Neural cell (in vitro differentiated cells): Measurements from ENCODE around the gene ALDOA. TPM values are rescaled to one million over a fixed set of nuclear protein-coding genes. Genes with fewer than 3 reads are reported as not detected.

ENCODE experiments used
- H2AFZ ChIP-seq: fragments of 200-600, 300-800 bp; sonication (generic), shearing (Covaris generic); 2 replicates; pipeline ENCODE4 v1.6.0; 2014; ENCODE audit warnings: low read depth, mild to moderate bottlenecking, antibody characterized with exemption, low read length, moderate library complexity
- H3F3A ChIP-seq: fragments of 200-600 bp; shearing (Covaris generic); 2 replicates; pipeline ENCODE4 v1.6.1; 2016; ENCODE audit warnings: mild to moderate bottlenecking, moderate library complexity, mixed read lengths, antibody characterized with exemption, low read length; ENCODE audit not compliant: insufficient read depth, poor library complexity, severe bottlenecking
- H3K27ac ChIP-seq: fragments of 200-600, 300-800 bp; sonication (generic), shearing (Covaris generic); 2 replicates; pipeline ENCODE4 v1.5.1; 2014; ENCODE audit warnings: mild to moderate bottlenecking, low read length, moderate library complexity
- H3K27me3 ChIP-seq: fragments of 300-800, 200-600 bp; sonication (generic), shearing (Covaris generic); 2 replicates; pipeline ENCODE4 v1.6.0; 2014; ENCODE audit warnings: mild to moderate bottlenecking, low read depth, low read length, moderate library complexity; ENCODE audit not compliant: insufficient read depth
- H3K36me3 ChIP-seq: fragments of 300-800, 200-600 bp; sonication (generic), shearing (Covaris generic); 2 replicates; pipeline ENCODE4 v1.5.1; 2014; ENCODE audit warnings: mild to moderate bottlenecking, antibody characterized with exemption, low read length, moderate library complexity; ENCODE audit not compliant: insufficient read depth
- H3K4me2 ChIP-seq: fragments of 300-800, 200-600 bp; sonication (generic), shearing (Covaris generic); 2 replicates; pipeline ENCODE4 v1.6.0; 2014; ENCODE audit warnings: mild to moderate bottlenecking, low read length
- H3K4me3 ChIP-seq: fragments of 300-800, 200-600 bp; sonication (generic), shearing (Covaris generic); 2 replicates; pipeline ENCODE4 v1.5.1; 2014; ENCODE audit warnings: mild to moderate bottlenecking, low read length, moderate library complexity
- H3K79me2 ChIP-seq: fragments of 200-600 bp; shearing (Covaris generic); replicated peaks from 2 replicates; pipeline ENCODE4 v1.6.0; 2014; ENCODE audit warnings: mild to moderate bottlenecking, low read length, moderate library complexity; ENCODE audit not compliant: insufficient read depth
- H3K9ac ChIP-seq: fragments of 300-800, 200-600 bp; sonication (generic), shearing (Covaris generic); 2 replicates; pipeline ENCODE4 v1.6.1; 2016; ENCODE audit warnings: mild to moderate bottlenecking, low read length, mixed read lengths
- H3K9me2 ChIP-seq: fragments of 200-600 bp; shearing (Covaris generic); 2 replicates; pipeline ENCODE4 v1.6.1; 2016; ENCODE audit warnings: mild to moderate bottlenecking, low read length, mixed read lengths; ENCODE audit not compliant: insufficient read depth
- H3K9me3 ChIP-seq: fragments of 200-600, 300-800 bp; sonication (generic), shearing (Covaris generic); 2 replicates; pipeline ENCODE4 v1.6.1; 2016; ENCODE audit warnings: mild to moderate bottlenecking, mixed run types, low read length, moderate library complexity, mixed read lengths
- H4K20me1 ChIP-seq: fragments of 200-600 bp; shearing (Covaris generic); 2 replicates; pipeline ENCODE4 v1.6.1; 2016; ENCODE audit warnings: mild to moderate bottlenecking, mixed run types; ENCODE audit not compliant: insufficient read depth
- CTCF ChIP-seq: fragments of 450-650 bp; IDR thresholded peaks from 2 replicates; pipeline ENCODE4 v1.5.1; 2014; ENCODE audit warnings: antibody characterized with exemption, mild to moderate bottlenecking, moderate library complexity; ENCODE audit not compliant: poor library complexity, severe bottlenecking
- EP300 ChIP-seq: fragments of 450-650 bp; conservative IDR thresholded peaks from 2 replicates; pipeline ENCODE4 v1.6.1; 2014; ENCODE audit warnings: antibody characterized with exemption, mild to moderate bottlenecking, moderate library complexity; ENCODE audit not compliant: poor library complexity, severe bottlenecking
- EZH2 ChIP-seq: fragments of 200-600, 300-800 bp; shearing (Covaris generic), sonication (generic); IDR thresholded peaks from 2 replicates; pipeline ENCODE4 v1.6.1; 2014; ENCODE audit warnings: antibody characterized with exemption, low read length, borderline replicate concordance, mild to moderate bottlenecking; ENCODE audit not compliant: insufficient read depth, poor library complexity, severe bottlenecking
- MXI1 ChIP-seq: fragments of 450-650 bp; conservative IDR thresholded peaks from 2 replicates; pipeline ENCODE4 v1.6.1; 2014; ENCODE audit warnings: antibody characterized with exemption, mild to moderate bottlenecking; ENCODE audit not compliant: poor library complexity, severe bottlenecking
- POLR2AphosphoS5 ChIP-seq: IDR thresholded peaks from 2 replicates; pipeline ENCODE4 v1.6.1; 2012
- RAD21 ChIP-seq: fragments of 450-650 bp; conservative IDR thresholded peaks from 2 replicates; pipeline ENCODE4 v1.6.1; 2014; ENCODE audit warnings: antibody characterized with exemption, mild to moderate bottlenecking, moderate library complexity
- REST ChIP-seq: IDR thresholded peaks from 2 replicates; pipeline ENCODE4 v1.6.1; 2012; ENCODE audit warnings: borderline replicate concordance
- SMC3 ChIP-seq: fragments of 450-650 bp; conservative IDR thresholded peaks from 2 replicates; pipeline ENCODE4 v1.6.1; 2014; ENCODE audit warnings: antibody characterized with exemption, mild to moderate bottlenecking, moderate library complexity; ENCODE audit not compliant: poor library complexity
- TAF1 ChIP-seq: IDR thresholded peaks from 2 replicates; pipeline ENCODE4 v1.6.1; 2012; ENCODE audit warnings: low read depth
- polyA plus RNA-seq: library from polyadenylated mRNA; depleted of rRNA; stranded (reverse); fragments of >200 nt; gene quantifications from 2 replicates; pipeline ENCODE4 v1.2.3, GENCODE V29; 2014

ALDOA gene
- polyA plus RNA-seq, 1 donor from 2014 or later: 59.3 TPM

- Histone ChIP-seq H3K27ac (peak overlapping the region; percentile 24), H3K4me3 (peak overlapping the region; percentile 95), H3K9me2 (no peaks in the 10 kb centered on the region), H2AFZ (peak overlapping the region; percentile 56), H3K36me3 (no peaks in the 10 kb centered on the region), H3K27me3 (no peaks in the 10 kb centered on the region), H3K4me2 (peak overlapping the region; percentile 100), H4K20me1 (no peaks in the 10 kb centered on the region), H3K79me2 (peaks cover 10% of the 10 kb centered on the region), H3K9ac (peak overlapping the region; percentile 79), H3F3A (no peaks in the 10 kb centered on the region), H3K9me3 (no peaks in the 10 kb centered on the region)
- TF ChIP-seq SMC3: peak; percentile 18
- TF ChIP-seq EZH2: no peak
- TF ChIP-seq MXI1: peak; percentile 76
- TF ChIP-seq POLR2AphosphoS5: peak; percentile 53
- TF ChIP-seq RAD21: no peak
- TF ChIP-seq REST: peak; percentile 53
- TF ChIP-seq CTCF: no peak
- TF ChIP-seq EP300: peak; percentile 64
- TF ChIP-seq TAF1: no peak
Measured at GRCh38 chr16:30052671-30053372, 12.7 kb upstream of the ALDOA start.

- peak overlapping the region; percentile 24 for H3K27ac ChIP-seq
- peak overlapping the region; percentile 100 for H3K4me2 ChIP-seq
- no peak for TF ChIP-seq CTCF
- no peak for TF ChIP-seq TAF1
- no peak for TF ChIP-seq SMC3
- TF ChIP-seq MXI1: peak; percentile 21
- no peak for TF ChIP-seq EZH2
- TF ChIP-seq EP300: no peak
- TF ChIP-seq REST: no peak
- H3K9ac ChIP-seq: peak overlapping the region; percentile 79
- H3K36me3 ChIP-seq: no peaks in the 10 kb centered on the region
- H4K20me1 ChIP-seq: no peaks in the 10 kb centered on the region
- peak overlapping the region; percentile 95 for H3K4me3 ChIP-seq
- no peaks in the 10 kb centered on the region for H3K9me3 ChIP-seq
- H2AFZ ChIP-seq: peak overlapping the region; percentile 56
- H3K9me2 ChIP-seq: no peaks in the 10 kb centered on the region
- H3F3A ChIP-seq: no peaks in the 10 kb centered on the region
- H3K27me3 ChIP-seq: no peaks in the 10 kb centered on the region
- peaks cover 10% of the 10 kb centered on the region for H3K79me2 ChIP-seq
Measured at GRCh38 chr16:30053376-30054015, 12.1 kb upstream of the ALDOA start.
